Breast epithelium (tissue), 4 donors: ENCODE measurements around the gene EFEMP1. TPM values are rescaled to one million over a fixed set of nuclear protein-coding genes. Genes with fewer than 3 reads are reported as not detected.

ENCODE experiments used
- DNase-seq, 2 donors: peaks; one replicate each; pipeline ENCODE4 v3.0.0-alpha.2; 2019; ENCODE audit warnings: low spot score in 2 of 2
- H3K27ac ChIP-seq, 2 donors: fragments of 200-600 bp; sonication (generic) in 1 of 2; one replicate each; pipeline ENCODE4 v1.5.1; 2016 to 2019; ENCODE audit warnings: mild to moderate bottlenecking in 1 of 2
- H3K27me3 ChIP-seq, 2 donors: fragments of 200-600 bp; sonication (generic) in 1 of 2; one replicate each; pipeline versions ENCODE4 v1.5.1 to v1.6.0; 2017 to 2019; ENCODE audit warnings: control low read depth in 1 of 2, mild to moderate bottlenecking in 1 of 2
- H3K36me3 ChIP-seq: fragments of 200-600 bp; one replicate; pipeline ENCODE4 v1.5.1; 2019
- H3K4me1 ChIP-seq, 2 donors: fragments of 200-600 bp; sonication (generic); one replicate each; pipeline ENCODE4 v1.5.1; 2016 to 2019; ENCODE audit warnings: control low read depth in 1 of 2
- H3K4me3 ChIP-seq, 3 donors: fragments of 200-600 bp; sonication (generic); 1 replicate in 2 of 3; 2 replicates in 1 of 3; pipeline ENCODE4 v1.5.1; 2016 to 2019; ENCODE audit warnings: mild to moderate bottlenecking in 3 of 3, moderate library complexity in 2 of 3
- H3K9me3 ChIP-seq, 2 donors: fragments of 200-600 bp; sonication (generic) in 1 of 2; one replicate each; pipeline ENCODE4 v1.5.1; 2016 to 2019; ENCODE audit warnings: control low read depth in 1 of 2
- CTCF ChIP-seq, 3 donors: fragments of 450-650 bp; IDR thresholded peaks; one replicate each; pipeline ENCODE4 v1.5.1; 2016 to 2017; ENCODE audit warnings: antibody characterized with exemption in 3 of 3, mild to moderate bottlenecking in 3 of 3, moderate library complexity in 3 of 3
- POLR2A ChIP-seq: fragments of 450-650 bp; IDR thresholded peaks from one replicate; pipeline ENCODE4 v1.6.1; 2016; ENCODE audit warnings: antibody characterized with exemption, mild to moderate bottlenecking, moderate library complexity
- POLR2AphosphoS5 ChIP-seq, 3 donors: sonication (generic); formaldehyde crosslinking; IDR thresholded peaks; one replicate each; pipeline ENCODE4 v1.6.1; 2017; ENCODE audit warnings: antibody characterized with exemption in 3 of 3
- intact Hi-C: fragments of 100-400 bp; cut with DNase I; formaldehyde crosslinking; loops from one replicate; pipeline ENCODE4 v1.15.1; 2023; ENCODE audit warnings: low total_unique reads
- total RNA-seq, 3 donors: library from RNA; depleted of rRNA; stranded (reverse); fragments of >200 nt; gene quantifications; one replicate each; pipeline ENCODE4 v1.1.0, GENCODE V29; 2016

EFEMP1 gene
- total RNA-seq, 3 donors from 2014 or later = 186 to 445 (median 273) TPM

DNA sequence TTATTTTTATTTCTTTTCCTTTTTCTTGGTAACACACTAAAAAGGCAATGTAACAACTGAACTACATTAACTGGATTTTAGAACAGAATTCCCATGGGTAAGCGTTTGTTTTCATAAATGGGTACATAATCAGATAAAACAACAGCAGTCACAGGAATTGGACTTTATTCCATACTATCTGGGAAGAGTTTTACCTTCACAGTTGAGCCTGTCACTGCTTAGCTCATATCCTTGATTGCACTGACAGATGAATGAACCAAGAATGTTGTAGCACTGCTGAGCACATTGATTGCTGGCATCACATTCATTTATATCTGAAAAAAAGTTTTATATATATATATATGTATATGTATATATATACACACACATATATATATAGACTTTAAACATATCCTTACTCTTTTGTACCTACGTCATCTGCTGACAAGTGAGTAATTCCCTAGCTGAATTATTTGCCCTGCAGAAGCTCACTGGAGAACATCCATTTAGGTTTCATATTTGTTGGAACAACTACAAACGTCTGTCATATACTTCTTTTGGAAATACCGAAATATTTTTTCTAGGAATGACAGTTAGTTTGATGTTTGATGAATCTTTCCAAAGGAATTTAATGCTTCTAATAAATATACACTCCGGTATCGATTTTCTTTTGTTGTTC is 47.0 kb downstream of the EFEMP1 start:
- Histone ChIP-seq H3K4me1 (no peaks in the 10 kb centered on the region), H3K4me3 (no peak overlapping the region), H3K27ac (no peak overlapping the region), H3K27me3 (no peaks in the 10 kb centered on the region), H3K9me3 (no peaks in the 10 kb centered on the region), H3K36me3 (peaks cover 3% of the 10 kb centered on the region)
- intact Hi-C loops = no loop called here
- TF ChIP-seq POLR2AphosphoS5 (IDR thresholded peaks at IDR 0.05) (no peak), CTCF (IDR thresholded peaks at IDR 0.05) (no peak), POLR2A (no peak)
- no peak for DNase-seq

DNA sequence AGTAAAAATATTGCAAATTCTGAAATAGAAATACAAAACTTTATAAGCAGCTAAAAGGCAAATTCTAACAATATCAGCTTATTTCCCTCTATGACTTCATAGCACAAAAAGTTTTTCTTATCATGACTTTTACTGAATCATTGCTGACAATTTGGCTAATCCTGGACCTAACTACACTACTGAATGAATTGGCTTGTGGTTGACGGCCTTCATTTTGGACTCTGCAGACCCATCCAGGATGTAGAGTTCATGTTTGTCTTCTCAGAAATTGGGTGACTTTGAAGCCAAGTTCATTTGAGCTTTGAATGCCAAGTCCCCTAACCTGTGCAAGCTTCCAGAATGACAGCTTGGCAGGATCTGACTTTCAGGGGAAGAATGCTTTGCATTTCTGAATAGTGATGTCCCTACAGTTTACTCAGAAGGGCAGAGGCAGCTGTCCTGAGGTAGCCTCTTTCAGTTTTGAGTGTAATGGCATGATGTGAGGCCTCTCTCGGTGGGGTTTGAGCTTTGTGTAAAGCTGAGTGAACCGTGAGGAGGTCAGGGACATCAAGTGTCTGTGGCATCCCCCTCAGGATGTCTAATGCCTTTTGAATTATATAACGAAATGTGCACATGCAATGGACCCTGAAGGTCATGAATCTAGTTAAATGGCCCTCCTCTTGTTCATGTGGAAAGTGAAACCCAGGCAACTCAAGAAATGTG is 48.0 kb downstream of the EFEMP1 start:
- Histone ChIP-seq H3K27ac (no peak overlapping the region), H3K27me3 (no peaks in the 10 kb centered on the region), H3K9me3 (no peaks in the 10 kb centered on the region), H3K36me3 (peaks cover 3% of the 10 kb centered on the region), H3K4me3 (no peak overlapping the region), H3K4me1 (no peaks in the 10 kb centered on the region)
- DNase-seq = no peak
- intact Hi-C loops = no loop called here
- TF ChIP-seq POLR2A (no peak), CTCF (IDR thresholded peaks at IDR 0.05) (no peak), POLR2AphosphoS5 (IDR thresholded peaks at IDR 0.05) (no peak)

- Histone ChIP-seq H3K4me1 (no peaks in the 10 kb centered on the region), H3K27ac (no peak overlapping the region), H3K27me3 (no peaks in the 10 kb centered on the region), H3K9me3 (no peaks in the 10 kb centered on the region), H3K36me3 (peaks cover 3% of the 10 kb centered on the region), H3K4me3 (no peak overlapping the region)
- TF ChIP-seq CTCF (IDR thresholded peaks at IDR 0.05) (no peak), POLR2AphosphoS5 (IDR thresholded peaks at IDR 0.05) (no peak), POLR2A (no peak)
- DNase-seq = no peak
- intact Hi-C loops = no loop called here
Observed at GRCh38 chr2:55874338-55874737, 49.2 kb downstream of the EFEMP1 start.

GRCh38 chr2:55871637-55872036 is 51.9 kb downstream of the EFEMP1 start:
- H3K4me1 ChIP-seq = no peaks in the 10 kb centered on the region
- H3K27me3 ChIP-seq = no peaks in the 10 kb centered on the region
- no peak for TF ChIP-seq CTCF (IDR thresholded peaks at IDR 0.05)
- TF ChIP-seq POLR2A = no peak
- TF ChIP-seq POLR2AphosphoS5 (IDR thresholded peaks at IDR 0.05) = no peak
- intact Hi-C loops = no loop called here
- H3K4me3 ChIP-seq = no peak overlapping the region
- peaks cover under 1% of the 10 kb centered on the region for H3K36me3 ChIP-seq
- no peaks in the 10 kb centered on the region for H3K9me3 ChIP-seq
- H3K27ac ChIP-seq = no peak overlapping the region
- DNase-seq = no peak

DNA sequence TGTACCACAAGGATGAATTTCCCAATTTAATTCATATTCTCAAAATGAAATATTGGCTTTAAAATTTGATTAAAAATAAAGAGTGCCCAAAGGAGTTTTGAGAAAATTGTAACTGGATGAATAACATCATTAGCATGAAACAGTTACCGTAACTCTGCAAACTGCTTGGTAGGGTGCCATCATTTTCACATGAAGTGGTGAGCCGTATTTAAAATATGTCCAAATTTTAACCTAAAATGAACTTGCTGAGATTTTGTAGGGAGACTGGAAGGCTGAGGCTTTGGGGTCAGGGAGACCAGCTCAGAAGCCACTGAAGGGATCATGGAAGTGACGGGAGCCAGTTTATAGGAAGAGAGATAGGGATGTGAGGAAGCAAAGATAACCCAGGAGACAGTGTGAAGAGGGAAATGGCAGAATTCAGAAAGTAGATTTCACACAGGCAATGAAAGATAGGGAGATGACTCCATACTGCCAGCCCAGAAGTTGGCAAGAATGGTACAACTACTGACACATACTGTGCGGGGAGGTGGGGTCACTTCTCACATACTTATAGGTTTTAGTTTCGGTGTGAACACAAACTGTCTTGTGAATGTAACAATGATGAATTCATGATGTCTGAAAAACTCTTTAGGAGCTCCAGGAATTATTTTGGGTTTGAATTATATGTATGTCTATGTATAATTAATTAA is 53.8 kb downstream of the EFEMP1 start:
- intact Hi-C loops = no loop called here
- Histone ChIP-seq H3K36me3 (no peaks in the 10 kb centered on the region), H3K9me3 (no peaks in the 10 kb centered on the region), H3K27me3 (no peaks in the 10 kb centered on the region), H3K4me1 (no peaks in the 10 kb centered on the region), H3K27ac (peak overlapping the region in 1 of 2 donors; percentile 52), H3K4me3 (no peak overlapping the region)
- DNase-seq = no peak
- TF ChIP-seq POLR2A (no peak), CTCF (IDR thresholded peaks at IDR 0.05) (no peak), POLR2AphosphoS5 (IDR thresholded peaks at IDR 0.05) (no peak)
